Cerebellar nuclear complex (tissue), 1 donor: ENCODE data around the gene VCPKMT.

Experiments used
- DNase-seq, 2 experiments: peaks; one replicate each; lab custom pipeline; 2025; lab: John Stamatoyannopoulos, UW

The VCPKMT gene

DNA sequence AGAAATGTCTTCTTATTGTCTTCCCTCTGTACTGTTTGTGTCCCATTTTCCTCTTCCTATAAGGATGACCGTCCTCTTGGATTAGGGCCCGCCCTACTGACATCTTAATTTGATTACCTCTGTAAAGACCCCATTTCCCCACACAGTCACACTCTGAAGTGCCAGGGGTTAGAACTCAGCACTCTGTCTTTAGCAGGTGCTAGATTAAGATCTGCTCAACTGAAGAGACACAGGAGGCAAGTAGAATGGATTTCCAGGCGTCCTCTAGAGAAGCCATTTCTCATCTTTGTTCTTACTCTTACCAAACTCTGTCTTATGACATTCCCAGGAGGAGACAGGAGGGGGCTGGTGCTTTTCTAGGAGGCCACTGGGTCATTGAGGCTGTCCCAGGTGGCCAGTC, 50.8 kb downstream of the VCPKMT start:
- DNase-seq: no peak

DNA sequence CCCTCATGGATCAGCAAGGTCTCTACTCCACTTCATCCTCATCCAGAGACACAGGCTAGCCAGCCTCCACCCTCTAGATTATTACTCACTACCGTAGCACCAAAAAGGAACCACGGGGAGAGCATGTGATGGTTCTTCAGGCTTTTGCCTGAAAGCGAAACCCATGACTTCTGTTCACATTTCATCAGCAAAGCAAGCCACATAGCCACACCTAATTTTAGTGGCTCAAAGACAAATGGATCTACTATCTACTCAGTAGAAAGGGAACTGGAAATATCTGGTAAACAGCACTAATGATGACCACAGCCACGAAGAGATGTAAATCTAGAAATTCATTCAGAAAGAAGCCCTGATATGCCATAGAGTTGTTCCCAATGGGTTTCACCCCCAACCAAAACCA, 51.4 kb downstream of the VCPKMT start:
- DNase-seq: no peak

GRCh38 chr14:50063876-50064420, 52.4 kb downstream of the VCPKMT start:
- DNase-seq: no peak

DNA sequence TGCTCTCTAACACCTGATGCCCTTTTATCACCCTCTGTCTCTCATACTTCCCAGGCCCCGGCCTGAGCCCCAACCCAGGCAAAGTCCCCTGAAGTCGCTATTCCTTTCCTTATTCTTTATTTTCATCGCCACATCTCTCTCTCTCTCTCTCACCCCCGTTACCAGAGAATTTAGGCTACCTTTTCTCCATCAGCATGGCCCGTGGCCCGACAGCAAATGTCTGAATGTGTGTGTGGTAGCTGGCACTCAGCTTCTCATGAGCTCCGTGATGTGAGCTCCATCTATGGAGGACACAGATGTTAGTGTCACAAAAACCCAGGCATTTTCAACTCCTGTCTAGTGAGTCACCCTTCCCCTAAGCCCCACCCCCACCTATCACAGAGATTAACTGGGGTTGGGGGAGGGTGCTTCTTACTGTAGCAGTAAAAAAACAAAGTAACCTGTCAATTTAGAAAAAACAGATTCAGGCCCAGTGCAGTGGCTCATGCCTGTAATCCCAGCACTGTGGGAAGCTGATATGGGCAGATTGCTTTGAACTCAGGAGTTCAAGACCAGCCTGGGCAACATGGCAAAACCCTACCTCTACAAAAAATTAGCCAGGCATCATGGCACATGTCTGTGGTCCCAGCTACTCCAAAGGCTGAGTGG, 53.8 kb downstream of the VCPKMT start:
- DNase-seq: no peak

GRCh38 chr14:50061664-50062437, 54.5 kb downstream of the VCPKMT start:
- no peak for DNase-seq

- no peak for DNase-seq
Measured at GRCh38 chr14:50060871-50061663, 55.3 kb downstream of the VCPKMT start.

- DNase-seq: no peak
Measured at GRCh38 chr14:50059763-50060616, 56.4 kb downstream of the VCPKMT start.
